ENCODE data around the gene TOMM34.

TOMM34 gene

DNA sequence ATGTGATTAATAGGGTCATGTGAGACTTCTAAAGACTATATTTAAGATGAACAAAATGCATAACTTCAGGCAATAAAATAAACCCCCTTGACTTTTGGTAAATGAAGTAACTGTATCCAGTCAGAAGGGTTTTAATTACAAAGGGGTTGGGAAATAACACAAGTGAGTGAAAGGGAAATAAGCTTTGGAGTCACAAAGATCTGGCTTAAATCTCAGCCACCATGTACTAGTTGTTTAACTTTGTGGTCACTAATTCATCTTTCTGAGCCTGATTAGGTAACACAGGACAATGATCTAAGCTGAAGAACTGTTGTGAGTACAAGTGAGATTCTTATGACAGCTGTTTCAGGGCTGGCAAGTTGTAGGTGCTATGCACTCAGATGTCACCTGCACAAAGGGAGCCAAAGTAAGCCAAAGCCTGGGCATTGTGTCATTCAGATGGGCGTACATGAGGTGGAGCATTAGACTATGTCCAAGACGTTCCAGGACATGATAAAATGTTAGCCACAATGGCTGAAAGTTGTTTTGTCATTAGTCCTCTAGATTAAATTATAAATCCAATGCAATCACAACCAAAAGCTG, 13.8 kb downstream of the TOMM34 start:
- Histone ChIP-seq H3K9ac (ENCODE audit: low read length) (no peak overlapping the region), H3K36me3 (ENCODE audit: control insufficient read depth, insufficient read depth, low read length, severe bottlenecking) (peaks cover 61% of the 10 kb centered on the region), H3K4me1 (ENCODE audit: control insufficient read depth, insufficient read depth, low read length) (peaks cover 22% of the 10 kb centered on the region)

DNA sequence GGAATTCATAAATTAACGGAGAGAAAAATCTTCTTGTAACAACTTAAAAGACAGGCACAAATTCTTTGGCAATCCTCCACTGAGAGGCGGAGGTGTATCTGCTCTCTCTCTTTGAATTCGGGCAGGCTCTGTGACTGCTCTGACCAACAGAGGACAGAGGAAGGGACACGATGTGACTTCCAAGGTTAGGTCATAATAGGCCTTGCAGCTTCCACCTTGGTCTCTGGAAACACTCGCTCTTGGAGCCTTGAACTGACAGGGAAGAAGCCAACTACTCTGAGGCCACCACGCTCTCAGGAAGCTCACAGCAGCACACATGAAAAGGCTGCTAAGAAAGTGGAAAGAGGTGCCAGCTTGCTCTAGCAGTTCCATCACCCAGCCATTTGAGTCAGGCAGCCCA, 14.9 kb downstream of the TOMM34 start:
- no peak overlapping the region for H3K4me3 ChIP-seq (ENCODE audit: low read length)
- peaks cover 54% of the 10 kb centered on the region for H3K36me3 ChIP-seq (ENCODE audit: control insufficient read depth, insufficient read depth, low read length, severe bottlenecking)
- H3K27me3 ChIP-seq (replicated peaks; ENCODE audit: control insufficient read depth, insufficient read depth, low read length) = no peaks in the 10 kb centered on the region
- no peak overlapping the region for H3K9ac ChIP-seq (ENCODE audit: low read length)
- peaks cover 22% of the 10 kb centered on the region for H3K4me1 ChIP-seq (ENCODE audit: control insufficient read depth, insufficient read depth, low read length)
- no peaks in the 10 kb centered on the region for H3K9me3 ChIP-seq (ENCODE audit: control insufficient read depth, low read length)
- no peak for DNase-seq (ENCODE audit: low read depth)

More for the DNA sequence above, 13.8 kb downstream of the TOMM34 start:
- H3K4me3 ChIP-seq (ENCODE audit: low read length) = no peak overlapping the region
- no peak for DNase-seq (ENCODE audit: low read depth)
- H3K27me3 ChIP-seq (replicated peaks; ENCODE audit: control insufficient read depth, insufficient read depth, low read length) = no peaks in the 10 kb centered on the region
- no peaks in the 10 kb centered on the region for H3K9me3 ChIP-seq (ENCODE audit: control insufficient read depth, low read length)

DNA sequence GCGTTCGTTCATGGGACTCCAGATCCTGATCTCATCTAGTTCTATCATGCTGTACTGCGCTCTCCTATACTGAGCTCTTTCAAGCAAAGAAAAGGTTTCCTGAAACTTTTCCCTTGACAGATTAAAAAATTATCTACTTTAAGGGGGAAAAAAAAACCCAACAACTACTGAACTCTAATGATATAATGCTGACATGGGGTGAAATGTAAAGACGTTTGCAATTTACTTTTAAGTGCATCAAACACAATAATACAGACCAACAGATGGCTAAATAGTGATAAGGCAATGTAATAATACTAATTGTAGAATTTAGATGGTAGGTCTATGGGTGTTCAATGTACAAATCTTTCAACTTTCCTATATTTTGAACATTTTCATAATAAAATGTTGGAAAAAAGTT, 16.4 kb downstream of the TOMM34 start:
- H3K9me3 ChIP-seq (ENCODE audit: control insufficient read depth, low read length) = no peaks in the 10 kb centered on the region
- no peak for DNase-seq (ENCODE audit: low read depth)
- H3K4me1 ChIP-seq (ENCODE audit: control insufficient read depth, insufficient read depth, low read length) = peaks cover 26% of the 10 kb centered on the region
- no peak overlapping the region for H3K4me3 ChIP-seq (ENCODE audit: low read length)
- no peaks in the 10 kb centered on the region for H3K27me3 ChIP-seq (replicated peaks; ENCODE audit: control insufficient read depth, insufficient read depth, low read length)
- no peak overlapping the region for H3K9ac ChIP-seq (ENCODE audit: low read length)
- peaks cover 41% of the 10 kb centered on the region for H3K36me3 ChIP-seq (ENCODE audit: control insufficient read depth, insufficient read depth, low read length, severe bottlenecking)

DNA sequence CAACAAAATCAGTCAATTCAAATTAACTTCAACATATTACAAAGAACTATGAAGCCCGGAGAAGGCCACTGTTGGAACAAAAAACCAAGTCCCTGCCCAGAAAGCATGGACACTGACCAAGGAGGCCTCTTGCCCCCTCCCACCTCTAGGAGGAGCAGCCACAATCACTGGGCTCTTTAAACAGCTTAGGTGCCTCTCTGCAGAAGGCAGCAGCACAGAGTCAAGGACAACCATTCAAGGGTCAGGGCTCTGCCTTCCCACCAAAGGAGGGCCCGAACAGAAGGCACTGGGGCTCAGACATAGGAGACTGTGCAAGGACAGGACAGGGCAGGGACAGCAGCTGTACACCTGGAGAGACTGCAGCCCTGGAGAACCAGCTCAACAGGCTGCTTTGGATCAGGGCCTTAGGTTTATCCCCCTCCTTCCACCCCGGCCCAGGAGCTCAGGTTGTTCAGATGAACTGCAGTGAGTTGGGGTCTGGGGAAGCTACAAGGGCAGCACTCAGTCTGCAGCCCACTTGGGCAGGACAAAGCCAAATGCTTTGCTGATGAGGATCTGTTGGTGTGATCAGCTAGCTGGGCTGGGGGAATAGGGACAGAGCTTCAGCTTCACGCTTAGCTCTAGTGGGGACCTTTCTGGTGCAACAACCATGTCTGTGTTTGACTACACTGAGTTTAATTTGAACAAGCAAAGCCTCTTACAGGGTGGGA, 17.8 kb downstream of the TOMM34 start:
- Histone ChIP-seq H3K9ac (ENCODE audit: low read length) (no peak overlapping the region), H3K36me3 (ENCODE audit: control insufficient read depth, insufficient read depth, low read length, severe bottlenecking) (peaks cover 33% of the 10 kb centered on the region)
- DNase-seq (ENCODE audit: low read depth) = no peak

DNA sequence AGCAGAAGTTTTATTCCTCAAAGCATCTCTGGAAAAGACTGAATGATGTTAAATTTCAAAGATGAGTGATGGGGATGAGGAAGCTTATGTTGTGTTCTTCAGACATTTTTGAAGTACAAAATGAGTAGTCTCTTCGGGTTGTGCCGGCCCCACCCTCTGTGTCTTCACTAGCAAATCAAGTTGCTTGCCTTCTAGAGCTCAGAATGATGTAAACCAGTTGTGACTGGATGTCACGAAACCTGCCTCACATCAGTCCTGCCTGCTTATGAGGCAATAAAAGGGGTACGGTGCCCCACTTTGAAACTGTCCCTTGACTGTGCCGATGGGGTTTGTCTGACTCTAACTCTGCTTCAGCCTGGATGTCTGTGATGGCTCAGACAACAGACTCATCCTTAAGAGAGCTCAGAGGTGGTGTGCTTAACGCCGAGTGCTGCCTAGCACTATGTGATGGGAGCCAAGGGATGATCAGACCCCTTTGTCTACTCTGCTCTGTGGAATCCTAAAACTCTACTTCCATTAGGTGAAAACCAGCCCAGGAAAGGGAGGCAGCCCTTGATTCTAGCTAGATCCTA, 19.0 kb downstream of the TOMM34 start:
- DNase-seq (ENCODE audit: low read depth) = no peak
- Histone ChIP-seq H3K27me3 (replicated peaks; ENCODE audit: control insufficient read depth, insufficient read depth, low read length) (no peaks in the 10 kb centered on the region), H3K9ac (ENCODE audit: low read length) (no peak overlapping the region), H3K9me3 (ENCODE audit: control insufficient read depth, low read length) (no peaks in the 10 kb centered on the region), H3K36me3 (ENCODE audit: control insufficient read depth, insufficient read depth, low read length, severe bottlenecking) (peaks cover 41% of the 10 kb centered on the region), H3K4me1 (ENCODE audit: control insufficient read depth, insufficient read depth, low read length) (peaks cover 18% of the 10 kb centered on the region), H3K4me3 (ENCODE audit: low read length) (no peak overlapping the region)

More for the DNA sequence above, 17.8 kb downstream of the TOMM34 start:
- Histone ChIP-seq H3K9me3 (ENCODE audit: control insufficient read depth, low read length) (no peaks in the 10 kb centered on the region), H3K4me1 (ENCODE audit: control insufficient read depth, insufficient read depth, low read length) (peaks cover 28% of the 10 kb centered on the region), H3K27me3 (replicated peaks; ENCODE audit: control insufficient read depth, insufficient read depth, low read length) (no peaks in the 10 kb centered on the region), H3K4me3 (ENCODE audit: low read length) (no peak overlapping the region)

DNA sequence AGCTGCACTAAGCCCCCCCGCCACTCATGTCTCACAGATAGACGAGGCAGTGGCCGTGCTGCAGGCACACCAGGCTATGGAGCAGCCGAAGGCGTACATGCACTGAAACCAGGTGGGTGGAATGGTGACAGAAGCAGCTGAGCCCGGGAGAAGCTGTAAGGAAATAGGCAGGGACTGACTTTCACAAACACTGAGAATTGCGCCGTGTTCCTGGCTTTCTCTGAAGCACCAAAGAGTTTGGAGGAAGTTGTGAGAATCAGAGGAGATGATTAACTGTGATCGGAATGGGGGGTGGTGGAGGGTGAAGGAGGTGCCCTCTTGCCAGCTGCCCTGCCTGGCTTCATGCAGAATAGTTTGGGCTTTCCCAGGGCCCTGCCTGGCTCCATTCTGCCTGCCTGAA, 21.6 kb downstream of the TOMM34 start:
- H3K4me3 ChIP-seq (ENCODE audit: low read length) = no peak overlapping the region
- H3K36me3 ChIP-seq (ENCODE audit: control insufficient read depth, insufficient read depth, low read length, severe bottlenecking) = peaks cover 44% of the 10 kb centered on the region
- no peaks in the 10 kb centered on the region for H3K9me3 ChIP-seq (ENCODE audit: control insufficient read depth, low read length)
- no peak overlapping the region for H3K9ac ChIP-seq (ENCODE audit: low read length)
- H3K4me1 ChIP-seq (ENCODE audit: control insufficient read depth, insufficient read depth, low read length) = peaks cover 15% of the 10 kb centered on the region
- H3K27me3 ChIP-seq (replicated peaks; ENCODE audit: control insufficient read depth, insufficient read depth, low read length) = no peaks in the 10 kb centered on the region
- no peak for DNase-seq (ENCODE audit: low read depth)

DNA sequence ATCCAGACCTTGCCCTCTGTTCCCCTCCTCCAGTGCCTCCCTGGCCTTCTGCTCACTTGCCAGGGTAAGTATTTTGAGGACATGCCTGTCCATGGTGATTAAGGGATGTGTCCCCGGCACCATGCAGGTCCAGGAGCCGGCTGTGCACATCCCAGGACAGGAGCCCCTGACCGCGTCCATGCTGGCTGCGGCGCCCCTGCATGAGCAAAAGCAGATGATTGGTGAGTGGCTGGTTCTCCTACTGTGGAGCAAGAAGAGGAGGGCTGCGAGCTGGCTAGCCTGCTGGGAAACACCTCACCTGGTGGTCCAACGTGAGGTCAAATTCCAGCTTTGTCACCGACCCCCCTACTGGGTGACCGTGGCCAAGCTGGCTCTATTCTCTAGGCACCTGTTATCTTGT, 23.7 kb downstream of the TOMM34 start:
- H3K9me3 ChIP-seq (ENCODE audit: control insufficient read depth, low read length) = no peaks in the 10 kb centered on the region
- no peak overlapping the region for H3K9ac ChIP-seq (ENCODE audit: low read length)
- H3K36me3 ChIP-seq (ENCODE audit: control insufficient read depth, insufficient read depth, low read length, severe bottlenecking) = peaks cover 40% of the 10 kb centered on the region
- peaks cover 15% of the 10 kb centered on the region for H3K4me1 ChIP-seq (ENCODE audit: control insufficient read depth, insufficient read depth, low read length)
- no peaks in the 10 kb centered on the region for H3K27me3 ChIP-seq (replicated peaks; ENCODE audit: control insufficient read depth, insufficient read depth, low read length)
- no peak for DNase-seq (ENCODE audit: low read depth)
- H3K4me3 ChIP-seq (ENCODE audit: low read length) = no peak overlapping the region

DNA sequence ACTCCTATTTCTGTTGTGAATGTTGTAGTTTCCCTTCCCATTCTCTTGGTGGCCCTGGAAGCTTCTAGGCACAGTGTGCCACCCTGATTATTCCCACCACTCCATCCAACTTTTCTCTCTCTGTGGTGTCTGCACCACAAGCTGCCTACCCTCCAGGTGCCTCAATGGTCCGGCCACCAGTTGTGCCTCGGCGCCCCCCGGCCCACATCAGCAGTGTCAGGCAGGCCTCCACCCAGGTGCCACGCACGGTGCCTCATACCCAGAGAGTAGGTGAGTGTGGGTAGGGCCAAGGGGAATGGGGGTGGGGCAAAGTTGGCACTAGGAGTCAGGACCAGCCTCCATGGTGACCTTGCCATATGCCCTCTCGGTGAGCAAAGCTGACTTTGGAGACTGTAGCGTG, 27.3 kb downstream of the TOMM34 start:
- no peak overlapping the region for H3K4me3 ChIP-seq (ENCODE audit: low read length)
- no peaks in the 10 kb centered on the region for H3K27me3 ChIP-seq (replicated peaks; ENCODE audit: control insufficient read depth, insufficient read depth, low read length)
- DNase-seq (ENCODE audit: low read depth) = no peak
- H3K4me1 ChIP-seq (ENCODE audit: control insufficient read depth, insufficient read depth, low read length) = peaks cover 2% of the 10 kb centered on the region
- H3K9ac ChIP-seq (ENCODE audit: low read length) = no peak overlapping the region
- peaks cover 38% of the 10 kb centered on the region for H3K36me3 ChIP-seq (ENCODE audit: control insufficient read depth, insufficient read depth, low read length, severe bottlenecking)
- H3K9me3 ChIP-seq (ENCODE audit: control insufficient read depth, low read length) = no peaks in the 10 kb centered on the region

DNA sequence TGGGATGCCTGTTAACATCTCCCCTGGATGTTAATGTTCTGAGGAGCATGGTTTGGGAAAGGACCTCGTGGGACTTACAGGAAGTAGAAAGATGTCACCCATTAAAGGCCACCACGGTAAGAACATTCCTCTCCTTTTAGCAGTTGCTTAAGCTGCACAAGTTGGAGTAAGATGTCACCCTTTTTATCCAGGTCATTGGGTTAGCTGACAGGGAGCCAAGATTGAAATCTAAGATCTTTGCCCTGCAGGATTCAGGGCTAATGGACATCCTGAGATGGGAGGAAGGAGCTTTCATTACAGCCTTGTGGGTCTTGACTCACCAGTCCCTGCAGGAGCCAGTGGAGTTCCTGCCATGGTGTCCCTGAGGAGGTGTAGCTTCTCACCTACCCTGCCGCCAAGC, 28.3 kb downstream of the TOMM34 start:
- no peak for DNase-seq (ENCODE audit: low read depth)
- Histone ChIP-seq H3K9ac (ENCODE audit: low read length) (no peak overlapping the region), H3K4me3 (ENCODE audit: low read length) (no peak overlapping the region), H3K36me3 (ENCODE audit: control insufficient read depth, insufficient read depth, low read length, severe bottlenecking) (peaks cover 38% of the 10 kb centered on the region), H3K4me1 (ENCODE audit: control insufficient read depth, insufficient read depth, low read length) (no peaks in the 10 kb centered on the region), H3K27me3 (replicated peaks; ENCODE audit: control insufficient read depth, insufficient read depth, low read length) (no peaks in the 10 kb centered on the region), H3K9me3 (ENCODE audit: control insufficient read depth, low read length) (no peaks in the 10 kb centered on the region)

DNA sequence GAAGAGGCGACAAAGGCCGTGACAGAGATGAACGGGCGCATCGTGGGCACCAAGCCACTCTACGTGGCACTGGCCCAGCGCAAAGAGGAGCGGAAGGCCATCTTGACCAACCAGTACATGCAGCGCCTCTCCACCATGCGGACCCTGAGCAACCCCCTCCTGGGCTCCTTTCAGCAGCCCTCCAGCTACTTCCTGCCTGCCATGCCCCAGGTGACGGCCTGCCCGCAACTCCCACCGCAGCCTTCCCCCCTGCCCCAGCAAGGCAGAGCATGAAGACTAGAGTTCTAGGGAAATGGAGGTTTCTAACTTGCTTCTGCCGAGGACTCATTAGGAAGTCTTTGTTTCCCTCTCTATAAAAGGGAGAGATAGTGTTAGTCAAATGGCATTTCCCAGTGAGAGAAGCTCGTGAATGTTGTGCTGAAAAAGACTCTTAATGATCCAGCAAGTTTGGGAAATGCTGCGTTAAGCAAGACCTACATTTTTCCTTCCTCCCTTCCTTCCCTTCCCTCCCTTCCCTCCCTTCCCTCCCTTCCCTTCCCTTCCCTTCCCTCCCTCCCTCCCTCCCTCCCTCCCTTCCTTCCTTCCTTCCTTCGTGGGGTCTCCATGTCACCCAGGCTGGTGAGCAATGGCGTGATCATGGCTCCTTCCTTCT, 29.6 kb downstream of the TOMM34 start:
- H3K9me3 ChIP-seq (ENCODE audit: control insufficient read depth, low read length) = no peaks in the 10 kb centered on the region
- peaks cover 25% of the 10 kb centered on the region for H3K36me3 ChIP-seq (ENCODE audit: control insufficient read depth, insufficient read depth, low read length, severe bottlenecking)
- no peak overlapping the region for H3K9ac ChIP-seq (ENCODE audit: low read length)
- no peak overlapping the region for H3K4me3 ChIP-seq (ENCODE audit: low read length)
- H3K4me1 ChIP-seq (ENCODE audit: control insufficient read depth, insufficient read depth, low read length) = no peaks in the 10 kb centered on the region
- no peaks in the 10 kb centered on the region for H3K27me3 ChIP-seq (replicated peaks; ENCODE audit: control insufficient read depth, insufficient read depth, low read length)
- no peak for DNase-seq (ENCODE audit: low read depth)

DNA sequence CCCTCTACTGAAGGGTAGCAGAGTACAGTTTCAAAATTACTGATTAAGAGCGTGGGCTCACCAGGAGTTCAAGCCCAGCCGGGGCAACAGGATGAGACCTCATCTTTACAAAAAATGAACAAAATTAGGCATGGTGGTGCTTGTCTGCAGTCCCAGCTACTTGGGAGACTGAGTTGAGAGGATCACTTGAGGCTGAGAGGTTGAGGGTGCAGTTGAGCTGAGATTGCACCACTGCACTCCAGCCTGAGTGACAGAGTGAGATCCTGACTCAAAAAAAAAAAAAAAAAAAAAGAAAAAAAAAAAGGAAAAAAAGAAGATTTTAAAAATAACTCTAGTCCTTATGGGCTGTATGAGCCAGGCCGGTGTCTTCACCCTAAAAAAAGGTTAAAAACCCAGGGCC, 31.6 kb downstream of the TOMM34 start:
- no peak for DNase-seq (ENCODE audit: low read depth)

More for the DNA sequence above, 31.6 kb downstream of the TOMM34 start:
- no peak overlapping the region for H3K9ac ChIP-seq (ENCODE audit: low read length)
- no peaks in the 10 kb centered on the region for H3K27me3 ChIP-seq (replicated peaks; ENCODE audit: control insufficient read depth, insufficient read depth, low read length)
- H3K4me1 ChIP-seq (ENCODE audit: control insufficient read depth, insufficient read depth, low read length) = no peaks in the 10 kb centered on the region
- no peaks in the 10 kb centered on the region for H3K9me3 ChIP-seq (ENCODE audit: control insufficient read depth, low read length)
- H3K4me3 ChIP-seq (ENCODE audit: low read length) = no peak overlapping the region
- peaks cover 25% of the 10 kb centered on the region for H3K36me3 ChIP-seq (ENCODE audit: control insufficient read depth, insufficient read depth, low read length, severe bottlenecking)

Data from adipocyte (in vitro differentiated cells).